ENCODE results near the gene ERVK3-1.
"Not testable (repeated sequence)": the region's sequence is repeated elsewhere in the genome, so short reads cannot be mapped to it uniquely, and the experiment has no call there.

Gene ERVK3-1

DNA sequence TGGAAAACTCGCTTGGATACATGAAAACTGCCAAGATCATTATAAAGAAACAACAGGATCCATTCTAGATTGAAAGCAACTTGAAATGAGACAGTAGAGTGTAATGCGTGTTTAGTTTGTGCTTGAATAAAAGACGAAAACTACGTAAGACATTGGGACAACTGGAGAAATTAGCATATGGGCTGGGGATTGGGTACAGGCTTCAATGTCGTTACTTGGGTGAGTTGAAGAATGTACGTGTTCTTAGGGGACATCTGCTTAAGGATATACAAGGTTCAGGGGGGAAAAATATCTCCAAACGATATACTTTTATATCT lies 471 bp upstream of the ERVK3-1 start:
- TF ChIP-seq, protein P1, sequence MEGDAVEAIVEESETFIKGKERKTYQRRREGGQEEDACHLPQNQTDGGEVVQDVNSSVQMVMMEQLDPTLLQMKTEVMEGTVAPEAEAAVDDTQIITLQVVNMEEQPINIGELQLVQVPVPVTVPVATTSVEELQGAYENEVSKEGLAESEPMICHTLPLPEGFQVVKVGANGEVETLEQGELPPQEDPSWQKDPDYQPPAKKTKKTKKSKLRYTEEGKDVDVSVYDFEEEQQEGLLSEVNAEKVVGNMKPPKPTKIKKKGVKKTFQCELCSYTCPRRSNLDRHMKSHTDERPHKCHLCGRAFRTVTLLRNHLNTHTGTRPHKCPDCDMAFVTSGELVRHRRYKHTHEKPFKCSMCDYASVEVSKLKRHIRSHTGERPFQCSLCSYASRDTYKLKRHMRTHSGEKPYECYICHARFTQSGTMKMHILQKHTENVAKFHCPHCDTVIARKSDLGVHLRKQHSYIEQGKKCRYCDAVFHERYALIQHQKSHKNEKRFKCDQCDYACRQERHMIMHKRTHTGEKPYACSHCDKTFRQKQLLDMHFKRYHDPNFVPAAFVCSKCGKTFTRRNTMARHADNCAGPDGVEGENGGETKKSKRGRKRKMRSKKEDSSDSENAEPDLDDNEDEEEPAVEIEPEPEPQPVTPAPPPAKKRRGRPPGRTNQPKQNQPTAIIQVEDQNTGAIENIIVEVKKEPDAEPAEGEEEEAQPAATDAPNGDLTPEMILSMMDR (IDR thresholded peaks at IDR 0.05; ENCODE audit: low read length, missing control alignments), result no peak
- peak overlapping the region; percentile 90 for H3K4me3 ChIP-seq (replicated peaks; ENCODE audit: low read depth, low read length)

DNA sequence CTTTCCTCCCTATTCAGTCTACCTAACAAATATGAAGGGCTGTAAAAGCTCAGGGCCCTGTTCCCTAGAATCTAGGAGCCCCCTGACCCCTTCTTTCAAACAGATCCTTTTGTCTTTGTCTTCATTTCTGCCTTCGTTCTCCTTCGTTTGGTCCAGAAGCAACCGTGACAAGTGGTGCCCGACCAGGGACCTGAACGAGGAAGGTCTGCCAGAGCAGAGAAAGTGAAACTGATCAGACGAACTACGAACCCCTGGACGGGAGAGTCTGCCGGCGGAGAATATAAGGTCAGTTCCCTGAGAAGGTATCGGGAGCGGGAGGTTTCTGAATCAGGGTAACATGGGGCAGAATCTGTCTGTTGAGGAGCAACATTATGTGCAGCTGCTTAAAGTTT lies 751 bp downstream of the ERVK3-1 start:
- DNase-seq (ENCODE audit: low read depth), result peak; percentile 19

More for the DNA sequence above, 471 bp upstream of the ERVK3-1 start:
- no peak for DNase-seq (ENCODE audit: low read depth)

DNA sequence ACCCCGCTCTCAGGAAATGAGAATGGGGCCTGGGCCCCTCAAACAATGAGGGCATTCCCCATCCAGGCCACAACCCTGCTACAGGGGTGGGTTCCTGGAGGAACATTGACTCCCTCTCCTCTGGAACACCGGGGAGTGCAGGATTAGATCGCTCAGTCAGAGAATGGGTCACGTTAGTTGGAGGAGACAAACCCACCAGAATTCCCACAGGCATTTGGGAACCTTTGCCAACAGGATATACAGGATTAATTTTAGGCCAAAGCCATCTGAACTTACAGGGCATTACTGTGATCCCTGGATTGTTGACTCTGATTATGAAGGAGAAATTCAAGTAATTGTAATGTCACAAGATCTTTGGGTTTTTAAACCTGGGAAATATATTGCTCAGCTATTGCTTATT lies 2.6 kb downstream of the ERVK3-1 start:
- H3K4me3 ChIP-seq (replicated peaks; ENCODE audit: low read depth, low read length), result no peak overlapping the region
- TF ChIP-seq, protein P1 (IDR thresholded peaks at IDR 0.05; ENCODE audit: low read length, missing control alignments), result no peak
- DNase-seq (ENCODE audit: low read depth), result no peak

More for the DNA sequence above, 751 bp downstream of the ERVK3-1 start:
- TF ChIP-seq, protein P1 (IDR thresholded peaks at IDR 0.05; ENCODE audit: low read length, missing control alignments), result no peak
- peak overlapping the region; percentile 90 for H3K4me3 ChIP-seq (replicated peaks; ENCODE audit: low read depth, low read length)

DNA sequence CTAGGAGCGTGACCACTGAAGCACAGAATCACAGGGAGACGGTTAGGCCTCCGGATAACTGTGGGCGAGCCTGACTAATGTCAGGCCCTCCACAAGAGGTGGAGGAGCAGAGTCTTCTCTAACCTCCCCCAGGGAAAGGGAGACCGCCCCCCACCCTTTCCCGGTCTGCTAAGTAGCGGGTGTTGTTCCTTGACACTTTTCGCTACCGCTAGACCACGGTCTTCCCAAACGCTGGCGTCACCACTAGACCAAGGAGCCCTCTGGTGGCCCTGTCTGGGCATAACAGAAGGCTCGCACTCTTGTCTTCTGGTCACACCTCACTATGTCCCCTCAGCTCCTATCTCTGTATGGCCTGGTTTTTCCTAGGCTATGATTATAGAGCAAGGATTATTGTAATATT lies 5.5 kb downstream of the ERVK3-1 start:
- peak; percentile 38 for DNase-seq (ENCODE audit: low read depth)
- TF ChIP-seq, protein P1 (IDR thresholded peaks at IDR 0.05; ENCODE audit: low read length, missing control alignments), result peak; percentile 28
- H3K4me3 ChIP-seq (replicated peaks; ENCODE audit: low read depth, low read length), result not testable (repeated sequence)

DNA sequence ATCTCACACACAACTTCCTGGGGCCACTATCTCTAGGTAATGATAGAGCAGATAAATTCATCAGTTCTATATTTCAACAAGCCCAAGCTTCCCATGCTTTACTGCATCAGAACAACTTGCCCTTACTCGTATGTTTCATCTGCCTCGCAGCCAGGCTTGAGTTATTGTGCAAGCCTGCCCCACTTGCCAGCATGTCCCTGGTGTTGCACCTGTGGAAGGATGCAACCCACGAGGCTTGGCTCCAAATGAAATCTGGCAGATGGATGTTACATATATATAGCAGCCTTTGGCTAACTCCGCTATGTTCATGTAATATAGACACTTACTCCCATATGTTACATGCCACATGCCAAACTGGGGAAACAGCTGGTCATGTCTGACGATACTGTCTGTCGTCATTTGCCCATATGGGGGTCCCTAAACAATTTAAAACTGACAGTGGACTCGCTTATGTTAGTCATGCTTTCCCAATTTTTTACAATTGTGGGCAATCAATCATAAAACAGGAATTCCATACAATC lies 6.2 kb downstream of the ERVK3-1 start:
- no peak for DNase-seq (ENCODE audit: low read depth)
- no peak overlapping the region for H3K4me3 ChIP-seq (replicated peaks; ENCODE audit: low read depth, low read length)
- TF ChIP-seq, protein P1 (IDR thresholded peaks at IDR 0.05; ENCODE audit: low read length, missing control alignments), result no peak

DNA sequence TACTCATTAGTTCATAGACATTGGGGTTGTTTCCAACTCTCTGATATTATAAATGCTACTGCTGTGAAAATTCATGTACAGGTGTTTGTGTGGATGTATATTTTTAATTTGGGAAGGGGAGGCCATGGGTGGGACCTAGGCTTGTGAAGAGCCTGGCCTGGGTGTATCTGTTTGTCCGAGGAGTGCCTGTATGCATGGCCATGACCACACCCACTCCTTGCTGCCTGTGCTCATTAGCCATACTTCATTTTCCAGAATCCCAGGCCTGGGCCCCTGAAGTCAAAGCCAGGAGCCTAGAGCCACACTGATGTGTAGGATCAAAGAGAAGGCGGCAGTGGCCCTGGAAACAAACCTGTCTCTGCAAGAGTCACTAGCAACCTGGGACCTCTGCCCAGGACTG lies 10.4 kb downstream of the ERVK3-1 start:
- H3K4me3 ChIP-seq (replicated peaks; ENCODE audit: low read depth, low read length), result no peak overlapping the region
- DNase-seq (ENCODE audit: low read depth), result no peak
- TF ChIP-seq, protein P1 (IDR thresholded peaks at IDR 0.05; ENCODE audit: low read length, missing control alignments), result no peak

DNA sequence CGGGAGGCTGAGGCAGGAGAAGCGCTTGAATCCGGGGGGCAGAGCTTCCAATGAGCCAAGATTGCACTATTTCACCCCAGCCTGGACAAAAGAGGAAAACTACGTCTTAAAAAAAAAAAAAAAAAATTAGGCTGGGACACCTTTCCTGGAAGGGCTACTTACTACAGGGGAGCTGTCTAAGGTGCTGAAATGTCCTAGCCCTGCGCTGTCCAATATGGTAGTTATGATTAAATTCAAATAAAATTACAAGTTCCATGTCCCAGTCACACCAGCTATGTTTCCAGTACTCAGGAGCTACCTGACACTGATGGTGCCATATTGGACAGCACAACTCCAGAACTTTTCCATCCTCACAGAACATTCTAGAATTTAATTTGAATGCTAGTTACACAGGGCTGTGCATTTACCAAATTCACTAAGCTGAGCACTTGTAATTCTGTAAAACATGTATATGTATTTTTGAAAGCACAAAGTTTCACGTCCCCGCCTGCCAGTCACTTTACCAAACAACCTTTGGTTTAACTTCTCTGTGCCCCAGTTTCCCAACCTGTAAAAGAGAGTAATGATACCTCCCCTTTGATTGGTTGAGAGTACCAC lies 12.4 kb downstream of the ERVK3-1 start:
- TF ChIP-seq, protein P1 (IDR thresholded peaks at IDR 0.05; ENCODE audit: low read length, missing control alignments), result no peak
- DNase-seq (ENCODE audit: low read depth), result peak; percentile 67
- H3K4me3 ChIP-seq (replicated peaks; ENCODE audit: low read depth, low read length), result no peak overlapping the region
